ENCODE results near the gene MAPT. TPM values are rescaled to one million over a fixed set of nuclear protein-coding genes. Genes with fewer than 3 reads are reported as not detected.

The MAPT gene
- total and polyA plus RNA-seq, 2 of the 13 experiments (the other 11 are each of a cell fraction or from before 2014, with no cell fraction given) = 2.1 to 2.8 TPM

DNA sequence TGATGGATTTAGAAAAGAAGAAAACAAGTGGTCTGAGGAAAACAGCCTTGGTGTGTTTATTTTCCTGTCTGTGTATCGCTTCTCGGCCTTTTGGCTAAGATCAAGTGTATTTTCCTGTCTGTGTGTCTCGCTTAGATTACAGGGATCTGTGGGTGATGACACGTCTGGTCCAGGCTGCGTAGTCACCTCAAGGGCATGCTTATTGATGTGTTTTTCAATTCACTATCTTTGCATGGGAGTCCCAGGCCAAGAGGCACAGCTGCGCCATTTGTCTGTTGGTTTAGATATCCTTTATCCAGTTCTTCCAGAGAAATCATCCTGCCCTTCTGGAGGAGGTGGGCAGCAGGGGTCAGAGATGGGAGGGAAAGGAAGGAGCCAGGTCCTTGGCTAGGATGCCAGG is 57.6 kb downstream of the MAPT start (continued):
- TF ChIP-seq, protein P1, sequence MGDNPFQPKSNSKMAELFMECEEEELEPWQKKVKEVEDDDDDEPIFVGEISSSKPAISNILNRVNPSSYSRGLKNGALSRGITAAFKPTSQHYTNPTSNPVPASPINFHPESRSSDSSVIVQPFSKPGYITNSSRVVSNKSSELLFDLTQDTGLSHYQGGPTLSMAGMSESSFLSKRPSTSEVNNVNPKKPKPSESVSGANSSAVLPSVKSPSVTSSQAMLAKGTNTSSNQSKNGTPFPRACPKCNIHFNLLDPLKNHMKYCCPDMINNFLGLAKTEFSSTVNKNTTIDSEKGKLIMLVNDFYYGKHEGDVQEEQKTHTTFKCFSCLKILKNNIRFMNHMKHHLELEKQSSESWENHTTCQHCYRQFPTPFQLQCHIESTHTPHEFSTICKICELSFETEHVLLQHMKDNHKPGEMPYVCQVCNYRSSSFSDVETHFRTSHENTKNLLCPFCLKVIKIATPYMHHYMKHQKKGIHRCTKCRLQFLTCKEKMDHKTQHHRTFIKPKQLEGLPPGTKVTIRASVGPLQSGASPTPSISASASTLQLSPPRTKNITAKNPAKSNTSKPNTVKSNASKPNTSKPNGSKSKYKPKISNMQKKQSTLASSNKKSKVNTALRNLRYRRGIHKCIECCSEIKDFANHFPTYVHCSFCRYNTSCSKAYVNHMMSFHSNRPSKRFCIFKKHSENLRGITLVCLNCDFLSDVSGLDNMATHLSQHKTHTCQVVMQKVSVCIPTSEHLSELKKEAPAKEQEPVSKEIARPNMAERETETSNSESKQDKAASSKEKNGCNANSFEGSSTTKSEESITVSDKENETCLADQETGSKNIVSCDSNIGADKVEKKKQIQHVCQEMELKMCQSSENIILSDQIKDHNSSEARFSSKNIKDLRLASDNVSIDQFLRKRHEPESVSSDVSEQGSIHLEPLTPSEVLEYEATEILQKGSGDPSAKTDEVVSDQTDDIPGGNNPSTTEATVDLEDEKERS (CRISPR knock-in tag; IDR thresholded peaks at IDR 0.05) = no peak
- no peak for TF ChIP-seq ZNF136 (CRISPR knock-in tag; IDR thresholded peaks at IDR 0.05; ENCODE audit: low read depth)
- TF ChIP-seq, protein P2, sequence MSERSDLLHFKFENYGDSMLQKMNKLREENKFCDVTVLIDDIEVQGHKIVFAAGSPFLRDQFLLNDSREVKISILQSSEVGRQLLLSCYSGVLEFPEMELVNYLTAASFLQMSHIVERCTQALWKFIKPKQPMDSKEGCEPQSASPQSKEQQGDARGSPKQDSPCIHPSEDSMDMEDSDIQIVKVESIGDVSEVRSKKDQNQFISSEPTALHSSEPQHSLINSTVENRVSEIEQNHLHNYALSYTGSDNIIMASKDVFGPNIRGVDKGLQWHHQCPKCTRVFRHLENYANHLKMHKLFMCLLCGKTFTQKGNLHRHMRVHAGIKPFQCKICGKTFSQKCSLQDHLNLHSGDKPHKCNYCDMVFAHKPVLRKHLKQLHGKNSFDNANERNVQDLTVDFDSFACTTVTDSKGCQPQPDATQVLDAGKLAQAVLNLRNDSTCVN (CRISPR knock-in tag; IDR thresholded peaks at IDR 0.05; ENCODE audit: borderline replicate concordance) = no peak
- no peak for TF ChIP-seq CBX2 (IDR thresholded peaks at IDR 0.05; ENCODE audit: low read depth, low read length)
- no peak for TF ChIP-seq CBX2 (CRISPR knock-in tag; IDR thresholded peaks at IDR 0.05; ENCODE audit: low read depth)
- TF ChIP-seq, protein P3, sequence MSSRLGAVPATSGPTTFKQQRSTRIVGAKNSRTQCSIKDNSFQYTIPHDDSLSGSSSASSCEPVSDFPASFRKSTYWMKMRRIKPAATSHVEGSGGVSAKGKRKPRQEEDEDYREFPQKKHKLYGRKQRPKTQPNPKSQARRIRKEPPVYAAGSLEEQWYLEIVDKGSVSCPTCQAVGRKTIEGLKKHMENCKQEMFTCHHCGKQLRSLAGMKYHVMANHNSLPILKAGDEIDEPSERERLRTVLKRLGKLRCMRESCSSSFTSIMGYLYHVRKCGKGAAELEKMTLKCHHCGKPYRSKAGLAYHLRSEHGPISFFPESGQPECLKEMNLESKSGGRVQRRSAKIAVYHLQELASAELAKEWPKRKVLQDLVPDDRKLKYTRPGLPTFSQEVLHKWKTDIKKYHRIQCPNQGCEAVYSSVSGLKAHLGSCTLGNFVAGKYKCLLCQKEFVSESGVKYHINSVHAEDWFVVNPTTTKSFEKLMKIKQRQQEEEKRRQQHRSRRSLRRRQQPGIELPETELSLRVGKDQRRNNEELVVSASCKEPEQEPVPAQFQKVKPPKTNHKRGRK (CRISPR knock-in tag; IDR thresholded peaks at IDR 0.05) = no peak
- TF ChIP-seq MTF2 (CRISPR knock-in tag; IDR thresholded peaks at IDR 0.05; ENCODE audit: borderline replicate concordance) = no peak

Measured in HepG2 (cell line).